HCT116 (cell line): ENCODE results near the gene APBB2. TPM values are rescaled to one million over a fixed set of nuclear protein-coding genes. Genes with fewer than 3 reads are reported as not detected.

Experiments used
- ATAC-seq: fragments of 200-7000 bp; cut with Tn5 transposase; 2 replicates; pipeline ENCODE4 v1.9.1; 2020; ENCODE audit warnings: mild to moderate bottlenecking, moderate library complexity
- BruUV-seq: library from RNA; stranded (reverse); fragments of 400-500 nt; replicated peaks from 2 replicates; lab custom pipeline; 2021; lab: Mats Ljungman, UMichigan
- CTCF ChIA-PET: fragments of 300-600 bp; sonication (Branson Sonifier 250); formaldehyde crosslinking; loops from one replicate; lab custom pipeline; 2021; ENCODE audit warnings: antibody characterized with exemption; lab: Charles Lee
- POLR2A ChIA-PET: fragments of 300-600, 350-600 bp; sonication (Branson Sonifier 250); formaldehyde crosslinking; loops from one replicate; lab custom pipeline; 2021; ENCODE audit warnings: antibody characterized with exemption; lab: Charles Lee
- RAD21 ChIA-PET, 2 experiments: fragments of 300-600 bp; sonication (Branson Sonifier 250); formaldehyde crosslinking; loops; one replicate each; lab custom pipeline; 2023; ENCODE audit warnings: low total read pairs in 2 of 2; ENCODE audit not compliant: uncharacterized antibody in 2 of 2, unreplicated experiment in 2 of 2, low non-redundant PET in 1 of 2; lab: Charles Lee
- DNase-seq: peaks from one replicate; pipeline ENCODE4 v3.0.0-alpha.2; 2010; ENCODE audit warnings: low read depth, low spot score
- H2AFZ ChIP-seq: fragments of 200-600 bp; shearing (Covaris generic), sonication (generic); 2 replicates; pipeline ENCODE4 v1.6.1; 2017; ENCODE audit warnings: low read depth, mixed run types, mixed read lengths, antibody characterized with exemption, low read length; ENCODE audit not compliant: poor library complexity, severe bottlenecking
- H3K27ac ChIP-seq: 2 replicates; pipeline ENCODE4 v1.5.1; 2012; ENCODE audit warnings: low read depth, low read length
- H3K27me3 ChIP-seq: fragments of 200-600 bp; sonication (generic); 2 replicates; pipeline ENCODE4 v1.6.1; 2016; ENCODE audit warnings: mixed run types, low read length, mixed read lengths; ENCODE audit not compliant: insufficient read depth
- H3K36me3 ChIP-seq, 2 experiments: fragments of 200-500 bp in 1 of 2; fragments of 200-600 bp in 1 of 2; sonication (Bioruptor generic) in 1 of 2; sonication (generic) in 1 of 2; 2 replicates each; pipeline versions ENCODE4 v1.5.1 to v1.6.1; 2014 to 2016; ENCODE audit warnings: low read length in 2 of 2, inconsistent platforms in 1 of 2, mixed read lengths in 1 of 2, mixed run types in 1 of 2; ENCODE audit not compliant: insufficient read depth in 2 of 2, control insufficient read depth in 1 of 2
- H3K4me1 ChIP-seq, 2 experiments: fragments of 200-600 bp in 1 of 2; sonication (generic) in 1 of 2; 2 replicates each; pipeline versions ENCODE4 v1.5.1 to v1.6.1; 2012 to 2017; ENCODE audit warnings: low read length in 2 of 2, inconsistent platforms in 1 of 2, mild to moderate bottlenecking in 1 of 2, mixed read lengths in 1 of 2, mixed run types in 1 of 2, moderate library complexity in 1 of 2; ENCODE audit not compliant: insufficient read depth in 2 of 2, control insufficient read depth in 1 of 2
- H3K4me2 ChIP-seq: fragments of 200-600 bp; sonication (generic); 2 replicates; pipeline ENCODE4 v1.6.1; 2017; ENCODE audit warnings: mixed run types, low read length, mixed read lengths
- H3K4me3 ChIP-seq, 2 experiments: fragments of 200-600 bp in 1 of 2; sonication (generic) in 1 of 2; replicated peaks in 1 of 2; 2 replicates each; pipeline ENCODE4 v1.5.1; 2011 to 2016; ENCODE audit warnings: low read length in 2 of 2, control low read depth in 1 of 2, low read depth in 1 of 2, mild to moderate bottlenecking in 1 of 2, mixed read lengths in 1 of 2, mixed run types in 1 of 2
- H3K79me2 ChIP-seq: fragments of 200-600 bp; sonication (generic); 2 replicates; pipeline ENCODE4 v1.6.1; 2017; ENCODE audit warnings: mild to moderate bottlenecking, mixed run types, low read length, moderate library complexity, mixed read lengths; ENCODE audit not compliant: insufficient read depth
- H3K9ac ChIP-seq: fragments of 200-600 bp; sonication (generic); 2 replicates; pipeline ENCODE4 v1.6.1; 2016; ENCODE audit warnings: low read length, mixed read lengths
- H3K9me2 ChIP-seq: fragments of 200-600 bp; sonication (generic), shearing (Covaris generic); 2 replicates; pipeline ENCODE4 v1.6.1; 2017; ENCODE audit warnings: mixed run types, mild to moderate bottlenecking, moderate library complexity; ENCODE audit not compliant: insufficient read depth
- H3K9me3 ChIP-seq, 2 experiments: fragments of 200-500 bp in 1 of 2; fragments of 200-600 bp in 1 of 2; sonication (Bioruptor generic) in 1 of 2; sonication (generic) in 1 of 2; 2 replicates each; pipeline ENCODE4 v1.6.1; 2014 to 2017; ENCODE audit warnings: low read length in 2 of 2, mixed read lengths in 2 of 2, inconsistent platforms in 1 of 2, low read depth in 1 of 2, mild to moderate bottlenecking in 1 of 2, mixed run types in 1 of 2, moderate library complexity in 1 of 2; ENCODE audit not compliant: control insufficient read depth in 1 of 2, insufficient read depth in 1 of 2
- H4K20me1 ChIP-seq: fragments of 200-600 bp; sonication (generic), shearing (Covaris generic); 2 replicates; pipeline ENCODE4 v1.6.1; 2017; ENCODE audit warnings: mixed run types, mild to moderate bottlenecking, moderate library complexity; ENCODE audit not compliant: insufficient read depth
- CBX3 ChIP-seq: IDR thresholded peaks from 2 replicates; pipeline ENCODE4 v1.6.1; 2012; ENCODE audit warnings: low read depth
- EZH2 ChIP-seq: fragments of 200-600 bp; sonication (generic); IDR thresholded peaks from 2 replicates; pipeline ENCODE4 v1.6.1; 2017; ENCODE audit warnings: antibody characterized with exemption, mixed run types
- EZH2phosphoT487 ChIP-seq: fragments of 200-600 bp; IDR thresholded peaks from 2 replicates; pipeline ENCODE4 v1.6.1; 2018; ENCODE audit warnings: antibody characterized with exemption, borderline replicate concordance
- POLR2A ChIP-seq: IDR thresholded peaks from 2 replicates; pipeline ENCODE4 v1.7.0; 2011; ENCODE audit warnings: borderline replicate concordance; ENCODE audit not compliant: insufficient read depth, insufficient read length; ENCODE audit errors: extremely low read depth
- POLR2AphosphoS5 ChIP-seq: IDR thresholded peaks from 2 replicates; pipeline ENCODE4 v1.6.1; 2011; ENCODE audit warnings: mild to moderate bottlenecking, low read depth, low read length, moderate library complexity
- SIN3A ChIP-seq: IDR thresholded peaks from 2 replicates; pipeline ENCODE4 v1.6.1; 2012; ENCODE audit warnings: low read depth
- SP1 ChIP-seq: IDR thresholded peaks from 2 replicates; pipeline ENCODE4 v1.6.1; 2012; ENCODE audit warnings: low read depth
- SRF ChIP-seq: IDR thresholded peaks from 2 replicates; pipeline ENCODE4 v1.6.1; 2012; ENCODE audit warnings: low read depth
- TCF7L2 ChIP-seq: IDR thresholded peaks from 2 replicates; pipeline ENCODE4 v1.7.0; 2011; ENCODE audit warnings: borderline replicate concordance, inconsistent platforms; ENCODE audit not compliant: insufficient read depth, insufficient read length; ENCODE audit errors: extremely low read depth
- ZBTB33 ChIP-seq: IDR thresholded peaks from 2 replicates; pipeline ENCODE4 v1.6.1; 2011; ENCODE audit warnings: mild to moderate bottlenecking, low read length, moderate library complexity; ENCODE audit not compliant: insufficient replicate concordance; ENCODE audit errors: extremely low read depth
- ZFX ChIP-seq: fragments of 450-650 bp; IDR thresholded peaks from 2 replicates; pipeline ENCODE4 v1.6.1; 2017
- intact Hi-C: fragments of 100-400 bp; cut with micrococcal nuclease; formaldehyde crosslinking; loops from 2 replicates; pipeline ENCODE4 v1.10.0; 2022
- total RNA-seq: library from RNA; stranded (reverse); gene quantifications from one replicate; pipeline ENCODE4 v1.2.1, GENCODE V29; 2021; ENCODE audit not compliant: unreplicated experiment

Gene APBB2
- total RNA-seq, 1 experiment from 2014 or later, result 72.5 TPM

- ATAC-seq, result no peak
- TF ChIP-seq SIN3A, result no peak
- no peak for TF ChIP-seq CBX3
- TF ChIP-seq EZH2, result no peak
- no peak for TF ChIP-seq ZFX
- TF ChIP-seq POLR2AphosphoS5, result no peak
- no peak for TF ChIP-seq POLR2A
- TF ChIP-seq TCF7L2, result no peak
- no peak for TF ChIP-seq EZH2phosphoT487
- Histone ChIP-seq H3K4me2 (no peak overlapping the region), H3K9me2 (no peaks in the 10 kb centered on the region), H3K9ac (no peak overlapping the region), H4K20me1 (no peaks in the 10 kb centered on the region), H3K79me2 (peaks cover 93% of the 10 kb centered on the region), H3K27ac (no peak overlapping the region), H3K4me1 (peaks cover 61 to 88% of the 10 kb centered on the region in 2 experiments), H3K36me3 (no peaks in the 10 kb centered on the region), H3K4me3 (no peak overlapping the region), H3K9me3 (no peaks in the 10 kb centered on the region), H3K27me3 (no peaks in the 10 kb centered on the region), H2AFZ (no peak overlapping the region)
- ChIA-PET POLR2A (no interaction called here), CTCF (no interaction called here), RAD21 (no interaction called here)
- intact Hi-C loops, result no loop called here
- DNase-seq, result no peak
- no TSS peak for BruUV-seq
These were observed 85.1 kb downstream of the APBB2 start for GRCh38 chr4:41129128-41129754.

- Histone ChIP-seq H3K4me1 (peaks cover 75 to 98% of the 10 kb centered on the region in 2 experiments), H3K27ac (peak overlapping the region; percentile 84), H3K9ac (peak overlapping the region; percentile 63), H3K4me2 (peak overlapping the region; percentile 80), H3K9me3 (no peaks in the 10 kb centered on the region), H4K20me1 (no peaks in the 10 kb centered on the region), H2AFZ (no peak overlapping the region), H3K27me3 (no peaks in the 10 kb centered on the region), H3K36me3 (no peaks in the 10 kb centered on the region), H3K9me2 (no peaks in the 10 kb centered on the region), H3K79me2 (peaks cover 95% of the 10 kb centered on the region), H3K4me3 (peak overlapping the region in 1 of 2 experiments; percentile 33; a peak in 2 of 4 replicates)
- ChIA-PET RAD21 (no interaction called here), POLR2A (interaction anchor here (1.0 to 1.3 kb wide), 2 partner anchors 19 to 35 kb away, joined by 3 read pairs; no protein-coding TSS in a partner anchor), CTCF (no interaction called here)
- no peak for DNase-seq
- intact Hi-C loops, result no loop called here
- TF ChIP-seq CBX3, result no peak
- no peak for TF ChIP-seq SRF
- TF ChIP-seq ZBTB33, result no peak
- no peak for TF ChIP-seq POLR2A
- no peak for TF ChIP-seq SP1
- TF ChIP-seq TCF7L2, result no peak
- ATAC-seq, result peak; percentile 15; the same call in 1 of the 2 replicates
- no TSS peak for BruUV-seq
These were observed 88.6 kb downstream of the APBB2 start for GRCh38 chr4:41125558-41126311.
